HG02943 (cell line): ENCODE results near the gene COL11A2.

Experiments used
- ATAC-seq: cut with Tn5 transposase; IDR thresholded peaks from one replicate; pipeline ENCODE4 v1.9.1; 2021; ENCODE audit warnings: mild to moderate bottlenecking, low read depth, moderate library complexity; ENCODE audit not compliant: unreplicated experiment

Gene COL11A2

GRCh38 chr6:33206864-33207551 lies 14.7 kb upstream of the COL11A2 start:
- no peak for ATAC-seq

GRCh38 chr6:33206027-33206863 lies 14.0 kb upstream of the COL11A2 start:
- ATAC-seq, result no peak

- no peak for ATAC-seq
Observed at GRCh38 chr6:33205191-33206026, 13.1 kb upstream of the COL11A2 start.

- no peak for ATAC-seq
Observed at GRCh38 chr6:33204415-33205190, 12.3 kb upstream of the COL11A2 start, which contains the start of gene HSD17B8. HSD17B8 (plus strand) TSS chr6:33204655; CDS start chr6:33204669, 14 bp downstream.

- ATAC-seq, result no peak
Observed at GRCh38 chr6:33204165-33204414, 11.8 kb upstream of the COL11A2 start.

GRCh38 chr6:33203443-33204164 lies 11.3 kb upstream of the COL11A2 start:
- ATAC-seq, result no peak

- ATAC-seq, result no peak
Observed at GRCh38 chr6:33202799-33203198, 10.5 kb upstream of the COL11A2 start.

GRCh38 chr6:33201935-33202334 lies 9.7 kb upstream of the COL11A2 start:
- ATAC-seq, result no peak

- no peak for ATAC-seq
Observed at GRCh38 chr6:33201147-33201545, 8.9 kb upstream of the COL11A2 start.

- ATAC-seq, result peak; percentile 53
Observed at GRCh38 chr6:33200219-33201146, 8.2 kb upstream of the COL11A2 start, which contains the start of the genes RXRB and SLC39A7. RXRB (minus strand) TSS chr6:33200665; CDS start chr6:33200476, 189 bp downstream. SLC39A7 (plus strand) TSS chr6:33200867; CDS start chr6:33201246, 379 bp downstream.

- peak; percentile 16 for ATAC-seq
Observed at GRCh38 chr6:33199687-33200218, 7.5 kb upstream of the COL11A2 start.

GRCh38 chr6:33198853-33199436 lies 6.7 kb upstream of the COL11A2 start:
- no peak for ATAC-seq

- ATAC-seq, result no peak
Observed at GRCh38 chr6:33198159-33198852, 6.0 kb upstream of the COL11A2 start.

- ATAC-seq, result no peak
Observed at GRCh38 chr6:33197431-33198048, 5.3 kb upstream of the COL11A2 start.

GRCh38 chr6:33195304-33196165 lies 3.3 kb upstream of the COL11A2 start:
- no peak for ATAC-seq

GRCh38 chr6:33194431-33194979 lies 2.2 kb upstream of the COL11A2 start:
- no peak for ATAC-seq
